ENCODE measurements around the gene CHD2. TPM values are rescaled to one million over a fixed set of nuclear protein-coding genes. Genes with fewer than 3 reads are reported as not detected.
"Not testable (repeated sequence)": the region's sequence is repeated elsewhere in the genome, so short reads cannot be mapped to it uniquely, and the experiment has no call there.

The CHD2 gene
- total RNA-seq, 1 experiment from 2014 or later, result 26.6 TPM

- DNase-seq (ENCODE audit: low read depth), result no peak
- in situ Hi-C loops (cut with HindIII; ENCODE audit: low pct_unique_long_range_greater_than_20kb, low sequenced_read_pairs), result no loop called here
Observed at GRCh38 chr15:93035092-93035915, 135.2 kb downstream of the CHD2 start.

- DNase-seq (ENCODE audit: low read depth), result no peak
Observed at GRCh38 chr15:93035953-93036810, 136.1 kb downstream of the CHD2 start.

GRCh38 chr15:93036951-93037819 is 137.1 kb downstream of the CHD2 start:
- DNase-seq (ENCODE audit: low read depth), result no peak
- in situ Hi-C loops (cut with HindIII; ENCODE audit: low pct_unique_long_range_greater_than_20kb, low sequenced_read_pairs), result no loop called here

More at GRCh38 chr15:93035953-93036810, 136.1 kb downstream of the CHD2 start:
- in situ Hi-C loops (cut with HindIII; ENCODE audit: low pct_unique_long_range_greater_than_20kb, low sequenced_read_pairs), result no loop called here

- in situ Hi-C loops (cut with HindIII; ENCODE audit: low pct_unique_long_range_greater_than_20kb, low sequenced_read_pairs), result no loop called here
Observed at GRCh38 chr15:93037820-93038705, 137.9 kb downstream of the CHD2 start.

GRCh38 chr15:93039562-93040287 is 139.6 kb downstream of the CHD2 start:
- in situ Hi-C loops (cut with HindIII; ENCODE audit: low pct_unique_long_range_greater_than_20kb, low sequenced_read_pairs), result not testable (repeated sequence)

More at GRCh38 chr15:93037820-93038705, 137.9 kb downstream of the CHD2 start:
- DNase-seq (ENCODE audit: low read depth), result no peak

GRCh38 chr15:93040288-93041158 is 140.4 kb downstream of the CHD2 start:
- no peak for DNase-seq (ENCODE audit: low read depth)
- in situ Hi-C loops (cut with HindIII; ENCODE audit: low pct_unique_long_range_greater_than_20kb, low sequenced_read_pairs), result no loop called here

More at GRCh38 chr15:93039562-93040287, 139.6 kb downstream of the CHD2 start:
- not testable (repeated sequence) for DNase-seq (ENCODE audit: low read depth)

- no peak for DNase-seq (ENCODE audit: low read depth)
- in situ Hi-C loops (cut with HindIII; ENCODE audit: low pct_unique_long_range_greater_than_20kb, low sequenced_read_pairs), result no loop called here
Observed at GRCh38 chr15:93041159-93041547, 141.0 kb downstream of the CHD2 start.

- in situ Hi-C loops (cut with HindIII; ENCODE audit: low pct_unique_long_range_greater_than_20kb, low sequenced_read_pairs), result no loop called here
- DNase-seq (ENCODE audit: low read depth), result no peak
Observed at GRCh38 chr15:93042211-93042610, 142.1 kb downstream of the CHD2 start.

- no peak for DNase-seq (ENCODE audit: low read depth)
- in situ Hi-C loops (cut with HindIII; ENCODE audit: low pct_unique_long_range_greater_than_20kb, low sequenced_read_pairs), result no loop called here
Observed at GRCh38 chr15:93042691-93043378, 142.7 kb downstream of the CHD2 start.

GRCh38 chr15:93043621-93044300 is 143.6 kb downstream of the CHD2 start:
- in situ Hi-C loops (cut with HindIII; ENCODE audit: low pct_unique_long_range_greater_than_20kb, low sequenced_read_pairs), result no loop called here
- DNase-seq (ENCODE audit: low read depth), result no peak

GRCh38 chr15:93044301-93045190 is 144.4 kb downstream of the CHD2 start:
- in situ Hi-C loops (cut with HindIII; ENCODE audit: low pct_unique_long_range_greater_than_20kb, low sequenced_read_pairs), result no loop called here
- DNase-seq (ENCODE audit: low read depth), result no peak

- in situ Hi-C loops (cut with HindIII; ENCODE audit: low pct_unique_long_range_greater_than_20kb, low sequenced_read_pairs), result no loop called here
Observed at GRCh38 chr15:93045191-93045785, 145.2 kb downstream of the CHD2 start.

GRCh38 chr15:93046120-93046519 is 146.0 kb downstream of the CHD2 start:
- in situ Hi-C loops (cut with HindIII; ENCODE audit: low pct_unique_long_range_greater_than_20kb, low sequenced_read_pairs), result no loop called here
- no peak for DNase-seq (ENCODE audit: low read depth)

More at GRCh38 chr15:93045191-93045785, 145.2 kb downstream of the CHD2 start:
- DNase-seq (ENCODE audit: low read depth), result no peak

- DNase-seq (ENCODE audit: low read depth), result no peak
- in situ Hi-C loops (cut with HindIII; ENCODE audit: low pct_unique_long_range_greater_than_20kb, low sequenced_read_pairs), result no loop called here
Observed at GRCh38 chr15:93046721-93047120, 146.6 kb downstream of the CHD2 start.

All from Caki2 (cell line).